Non-pigmented ciliary epithelial cell (primary cell): Measurements from ENCODE around the gene PLP2.
"Not testable (repeated sequence)": the region's sequence is repeated elsewhere in the genome, so short reads cannot be mapped to it uniquely, and the experiment has no call there.

Experiments
- DNase-seq: peaks from one replicate; pipeline ENCODE4 v3.0.0-alpha.2; 2010; ENCODE audit warnings: low read depth

The PLP2 gene, protein sequence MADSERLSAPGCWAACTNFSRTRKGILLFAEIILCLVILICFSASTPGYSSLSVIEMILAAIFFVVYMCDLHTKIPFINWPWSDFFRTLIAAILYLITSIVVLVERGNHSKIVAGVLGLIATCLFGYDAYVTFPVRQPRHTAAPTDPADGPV

DNA sequence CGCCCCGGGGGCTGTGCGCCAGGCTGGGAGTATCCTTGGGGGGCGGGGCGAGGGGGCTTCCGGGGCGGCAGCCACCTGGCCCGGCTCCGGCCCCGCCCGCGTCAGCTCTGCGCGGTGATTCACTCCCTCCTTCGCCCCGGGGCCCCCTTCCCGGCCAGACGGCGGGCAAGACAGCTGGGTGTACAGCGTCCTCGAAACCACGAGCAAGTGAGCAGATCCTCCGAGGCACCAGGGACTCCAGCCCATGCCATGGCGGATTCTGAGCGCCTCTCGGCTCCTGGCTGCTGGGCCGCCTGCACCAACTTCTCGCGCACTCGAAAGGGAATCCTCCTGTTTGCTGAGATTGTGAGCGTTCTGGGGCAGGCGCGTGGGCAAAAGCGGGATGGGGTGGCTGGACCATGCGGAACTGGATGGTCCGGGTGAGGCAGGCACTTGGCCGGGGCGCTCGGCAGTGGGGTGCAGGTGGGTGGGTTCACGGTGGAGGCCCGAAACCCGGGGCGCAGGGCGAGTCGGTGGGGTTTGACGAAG, at the start of gene PLP2:
TSS of gene PLP2 (plus strand) at position 147 of the 528 bp plus-strand sequence. CDS start at position 250, 103 bp downstream.
- DNase-seq: no peak

DNA sequence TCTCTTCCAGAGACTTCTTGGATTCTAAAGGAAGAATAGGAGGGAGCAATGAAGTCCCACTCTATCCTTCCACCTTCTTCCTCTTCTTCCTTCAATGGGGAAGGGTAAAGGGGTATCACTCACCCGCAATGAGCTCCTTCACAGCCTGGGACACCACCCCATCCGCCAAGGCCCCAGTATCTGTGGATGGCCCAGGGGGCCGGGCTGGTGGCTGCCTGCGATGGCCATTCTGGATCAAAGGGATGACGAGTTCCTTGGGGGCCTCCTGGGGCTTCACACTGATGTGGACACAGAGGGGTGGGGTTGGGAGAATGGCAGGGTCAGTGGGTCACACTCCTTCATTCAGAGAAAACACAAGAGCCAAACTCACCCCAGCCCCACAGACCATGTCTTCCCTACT, 49.2 kb upstream of the PLP2 start:
- DNase-seq: no peak

DNA sequence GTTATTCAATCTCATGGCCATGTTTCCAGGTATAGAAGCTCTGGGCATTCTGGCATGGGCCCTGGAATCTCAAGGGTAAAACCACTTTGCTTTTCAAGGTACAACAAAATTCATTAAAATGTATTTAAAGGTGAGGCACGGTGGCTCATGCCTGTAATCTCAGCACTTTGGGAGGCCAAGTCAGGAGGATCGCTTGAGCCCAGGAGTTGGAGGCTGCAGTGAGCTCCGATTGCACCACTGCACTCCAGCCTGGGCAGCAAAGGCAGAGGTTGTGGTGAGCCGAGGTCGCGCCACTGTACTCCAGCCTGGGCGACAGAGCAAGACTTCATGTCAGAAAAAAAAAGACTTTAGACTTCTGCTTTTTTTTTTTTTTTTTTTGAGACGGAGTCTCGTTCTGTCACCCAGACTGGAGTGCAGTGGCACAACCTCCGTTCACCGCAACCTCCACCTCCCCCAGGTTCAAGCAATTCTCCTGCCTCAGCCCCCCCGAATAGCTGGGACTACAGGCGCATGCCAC, 43.9 kb upstream of the PLP2 start:
- not testable (repeated sequence) for DNase-seq

DNA sequence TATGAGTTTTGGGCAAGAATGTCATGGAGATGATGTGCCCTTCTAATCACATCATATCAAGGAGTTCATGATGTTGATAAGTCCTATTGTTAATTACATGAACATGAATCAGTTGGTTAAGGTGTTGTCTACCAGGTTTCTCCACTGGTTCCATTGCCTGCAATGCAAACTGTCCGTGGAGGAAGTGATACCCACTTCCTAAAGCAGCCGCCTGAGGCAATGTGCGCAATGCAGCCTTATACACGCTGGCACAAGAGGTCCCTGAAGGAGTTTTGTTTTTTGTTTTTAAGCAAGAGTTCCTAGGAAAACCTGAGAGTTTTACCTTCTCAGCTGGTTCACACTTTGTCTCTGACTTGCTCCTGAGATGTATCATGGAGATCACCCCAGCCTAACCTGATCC, 42.3 kb upstream of the PLP2 start:
- DNase-seq: no peak

DNA sequence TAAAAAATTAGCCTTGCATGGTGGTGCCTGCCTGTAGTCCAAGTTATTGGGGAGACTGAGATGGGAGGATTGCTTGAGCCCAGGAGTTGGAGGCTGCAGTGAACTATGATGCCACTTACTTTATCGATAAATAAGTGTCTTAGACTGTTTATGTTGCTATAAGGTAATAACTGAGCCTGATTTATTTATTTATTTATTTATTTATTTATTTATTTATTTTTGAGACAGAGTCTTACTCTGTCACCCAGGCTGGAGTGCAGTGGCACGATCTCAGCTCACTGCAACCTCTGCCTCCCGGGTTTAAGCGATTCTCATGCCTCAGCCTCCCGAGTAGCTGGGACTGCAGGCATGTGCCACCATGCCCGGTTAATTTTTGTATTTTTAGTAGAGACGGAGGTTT, 39.4 kb upstream of the PLP2 start:
- DNase-seq: not testable (repeated sequence)

DNA sequence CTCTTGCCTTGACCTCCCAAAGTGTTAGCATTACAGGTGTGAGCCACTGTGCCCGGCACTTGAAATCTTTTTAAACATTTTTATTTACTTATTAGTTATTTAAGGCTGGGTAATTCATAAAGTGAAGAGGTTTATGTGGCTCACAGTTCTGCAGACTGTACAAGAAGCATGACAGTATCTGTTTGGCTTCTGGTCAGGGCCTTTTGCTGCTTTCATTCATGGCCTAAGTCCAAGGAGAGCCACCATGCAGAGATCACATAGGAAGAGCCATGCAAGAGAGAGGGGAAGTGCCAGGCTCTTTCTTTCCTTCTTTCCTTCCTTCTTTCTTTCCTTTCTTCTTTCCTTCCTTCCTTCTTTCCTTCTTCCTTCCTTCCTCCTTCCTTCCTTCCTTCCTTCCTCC, 37.9 kb upstream of the PLP2 start:
- DNase-seq: no peak

DNA sequence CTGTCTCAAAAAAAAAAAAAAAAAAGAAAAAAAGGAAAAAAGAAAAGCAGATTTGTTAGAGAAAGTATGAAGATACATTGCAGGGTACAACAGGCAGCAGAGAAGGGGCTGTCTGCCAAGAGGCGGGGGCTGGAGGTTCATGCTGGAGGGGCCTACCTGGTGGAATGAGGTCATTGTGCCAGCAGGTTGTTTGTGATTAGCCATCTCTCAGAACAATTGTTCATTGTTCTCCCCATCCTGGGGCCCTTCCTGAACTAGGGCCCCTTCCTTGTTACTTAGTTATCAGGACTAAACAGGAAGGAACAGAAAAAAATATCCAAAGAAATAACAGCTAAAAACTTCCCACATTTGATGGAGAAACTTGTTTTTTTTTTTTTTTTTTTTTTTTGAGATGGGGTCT, 34.2 kb upstream of the PLP2 start:
- DNase-seq: no peak

DNA sequence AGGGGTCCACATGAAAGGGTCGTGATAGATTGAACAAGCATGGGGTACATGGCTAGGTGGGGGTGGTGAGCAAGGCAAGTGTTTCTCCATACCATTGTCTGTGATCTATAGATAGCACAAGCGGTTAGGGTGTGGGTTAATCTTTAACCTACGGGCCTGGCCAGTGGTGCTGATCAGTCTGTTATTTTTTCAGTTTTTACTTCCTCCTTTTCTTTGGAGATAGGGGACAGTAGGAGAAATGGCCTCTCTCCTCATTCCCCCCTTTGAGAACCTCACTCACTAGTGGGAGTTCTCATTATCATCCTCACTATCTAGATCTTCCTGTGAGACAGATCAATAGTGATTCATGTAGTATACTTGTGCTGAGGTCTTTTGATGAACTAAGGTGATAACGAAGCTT, 32.0 kb upstream of the PLP2 start:
- DNase-seq: no peak

DNA sequence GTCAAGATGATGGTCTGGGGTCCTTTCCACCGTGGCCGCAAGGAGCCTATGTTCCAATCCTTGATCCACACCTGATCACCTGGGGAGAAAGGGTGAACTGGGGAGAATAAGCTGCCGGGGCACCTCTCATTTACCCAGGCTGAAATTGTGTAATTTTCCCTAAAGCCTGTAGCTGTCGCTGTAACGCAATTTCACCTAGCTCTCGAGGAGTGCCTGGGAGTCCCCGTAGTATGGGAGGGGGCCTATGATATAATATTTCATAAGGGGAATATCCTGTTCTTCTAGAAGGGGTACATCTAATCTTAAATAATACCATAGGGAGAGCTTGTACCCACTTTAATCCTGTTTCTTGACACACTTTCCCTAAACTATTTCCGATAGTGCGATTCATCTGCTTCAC, 29.4 kb upstream of the PLP2 start:
- not testable (repeated sequence) for DNase-seq

DNA sequence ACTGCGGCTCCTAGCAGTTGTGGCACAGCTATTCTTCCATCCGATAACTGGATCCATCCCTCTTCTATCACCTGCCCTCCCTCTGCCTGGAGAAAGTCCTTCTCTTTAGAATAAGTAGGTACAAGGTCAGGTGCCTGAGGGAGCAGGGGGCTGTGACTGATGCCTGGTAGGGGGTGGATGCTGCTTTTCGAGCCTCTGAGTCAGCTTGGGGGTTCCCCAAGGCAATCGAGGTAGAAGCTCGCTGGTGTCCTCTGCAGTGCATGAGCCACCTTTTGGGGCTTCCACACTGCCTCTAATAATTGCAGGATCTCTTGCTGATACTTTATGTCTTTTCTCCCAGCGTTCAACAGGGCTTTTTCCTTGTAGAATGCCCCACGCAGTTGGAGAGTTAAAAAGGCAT, 28.5 kb upstream of the PLP2 start:
- DNase-seq: not testable (repeated sequence)

DNA sequence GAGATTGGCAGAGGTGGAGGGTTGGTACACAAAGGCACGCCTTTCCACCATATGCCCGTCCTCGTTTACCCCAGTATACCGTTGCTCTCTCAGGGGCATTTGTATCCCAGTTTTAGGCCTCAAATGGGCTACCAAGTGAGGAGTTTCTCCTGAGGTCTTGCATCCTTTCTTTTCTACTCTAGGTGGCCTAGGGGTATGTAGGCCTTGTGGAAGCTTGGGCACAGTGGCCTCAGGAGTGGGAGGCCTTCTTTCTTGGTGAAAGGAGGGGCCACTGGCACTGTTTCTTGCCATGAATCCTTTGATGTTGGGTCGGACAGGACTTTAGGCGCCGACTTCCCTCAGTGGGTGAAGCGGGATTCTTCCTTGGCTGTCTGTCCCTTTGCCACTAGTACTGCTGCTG, 24.4 kb upstream of the PLP2 start:
- DNase-seq: no peak

DNA sequence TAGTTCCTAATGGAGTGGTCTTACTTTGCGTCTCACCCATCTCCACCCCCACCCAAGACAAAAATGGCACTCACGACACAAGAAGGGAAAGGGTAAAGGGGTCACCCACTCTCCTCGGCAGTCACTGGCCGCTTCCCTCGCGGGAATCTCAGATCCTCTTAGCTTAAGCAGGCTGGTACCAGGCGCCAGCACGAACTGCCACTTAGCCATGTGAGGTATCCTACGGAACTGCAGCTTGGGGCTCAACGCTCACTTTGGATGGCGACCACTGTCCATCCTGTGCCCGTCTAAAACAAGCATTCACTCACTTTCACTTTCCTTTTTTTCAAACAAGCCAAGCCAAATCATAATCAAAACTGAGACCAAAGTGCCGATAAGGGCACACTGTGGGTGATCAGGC, 23.8 kb upstream of the PLP2 start:
- DNase-seq: no peak

DNA sequence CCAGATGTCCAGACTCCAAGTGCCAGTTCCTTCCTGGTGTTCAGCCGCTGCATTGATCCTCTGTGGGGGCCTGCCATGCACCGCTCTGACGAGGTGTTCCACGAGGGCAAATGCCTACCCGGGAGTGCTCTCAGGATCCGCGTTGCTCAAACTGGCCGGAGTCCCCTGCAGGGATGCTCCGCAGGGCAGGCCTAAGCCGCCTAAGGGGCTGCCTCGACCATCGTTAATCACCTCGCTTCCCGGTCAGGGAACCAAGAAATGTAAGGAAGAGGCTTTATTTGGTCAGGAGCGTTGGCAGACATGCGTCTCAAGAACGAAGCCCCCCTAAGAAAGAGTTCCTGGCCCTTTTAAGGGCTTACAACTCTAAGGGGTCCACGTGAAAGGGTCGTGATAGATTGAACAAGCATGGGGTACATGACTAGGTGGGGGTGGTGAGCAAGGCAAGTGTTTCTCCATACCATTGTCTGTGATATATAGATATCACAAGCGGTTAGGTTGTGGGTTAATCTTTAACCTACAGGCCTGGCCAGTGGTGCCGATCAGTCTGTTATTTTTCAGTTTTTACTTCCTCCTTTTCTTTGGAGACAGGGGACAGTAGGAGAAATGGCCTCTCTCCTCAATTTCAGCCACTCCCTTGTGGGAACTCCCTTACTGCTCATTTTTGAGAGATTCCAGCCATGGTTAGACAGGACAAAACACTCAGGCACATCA, 23.2 kb upstream of the PLP2 start:
- not testable (repeated sequence) for DNase-seq

DNA sequence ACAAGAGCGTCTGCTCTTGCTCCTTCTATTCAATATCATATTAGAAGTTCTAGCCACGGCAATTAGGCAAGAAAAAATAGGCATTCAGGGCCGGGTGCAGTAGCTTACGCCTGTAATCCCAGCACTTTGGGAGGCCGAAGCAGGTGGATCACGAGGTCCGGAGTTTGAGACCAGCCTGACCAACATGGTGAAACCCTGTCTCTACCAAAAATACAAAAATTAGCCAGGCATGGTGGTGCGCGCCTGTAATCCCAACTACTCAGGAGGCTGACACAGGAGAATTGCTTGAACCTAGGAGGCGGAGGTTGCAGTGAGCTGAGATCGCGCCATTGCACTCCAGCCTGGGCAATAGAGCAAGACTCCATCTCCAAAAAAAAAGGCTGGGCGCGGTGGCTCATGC, 22.4 kb upstream of the PLP2 start:
- DNase-seq: not testable (repeated sequence)

DNA sequence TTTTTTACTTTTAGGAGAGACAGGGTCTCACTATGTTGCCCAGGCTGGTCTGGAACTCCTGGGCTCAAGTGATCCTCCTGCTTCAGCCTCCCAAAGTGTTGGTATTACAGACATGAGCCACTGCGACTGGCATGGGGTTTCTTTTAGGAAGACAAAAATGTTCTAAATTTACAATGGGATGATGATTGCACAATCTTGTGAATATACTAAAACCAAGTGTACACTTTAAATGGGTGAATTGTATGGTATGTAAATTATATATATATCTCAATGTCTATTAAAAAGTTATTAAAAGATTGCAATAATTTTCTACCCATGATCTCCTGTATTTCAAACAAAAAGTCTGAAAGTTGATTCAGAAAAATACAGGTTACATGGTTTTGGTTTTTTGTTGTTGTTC, 18.2 kb upstream of the PLP2 start:
- DNase-seq: no peak

DNA sequence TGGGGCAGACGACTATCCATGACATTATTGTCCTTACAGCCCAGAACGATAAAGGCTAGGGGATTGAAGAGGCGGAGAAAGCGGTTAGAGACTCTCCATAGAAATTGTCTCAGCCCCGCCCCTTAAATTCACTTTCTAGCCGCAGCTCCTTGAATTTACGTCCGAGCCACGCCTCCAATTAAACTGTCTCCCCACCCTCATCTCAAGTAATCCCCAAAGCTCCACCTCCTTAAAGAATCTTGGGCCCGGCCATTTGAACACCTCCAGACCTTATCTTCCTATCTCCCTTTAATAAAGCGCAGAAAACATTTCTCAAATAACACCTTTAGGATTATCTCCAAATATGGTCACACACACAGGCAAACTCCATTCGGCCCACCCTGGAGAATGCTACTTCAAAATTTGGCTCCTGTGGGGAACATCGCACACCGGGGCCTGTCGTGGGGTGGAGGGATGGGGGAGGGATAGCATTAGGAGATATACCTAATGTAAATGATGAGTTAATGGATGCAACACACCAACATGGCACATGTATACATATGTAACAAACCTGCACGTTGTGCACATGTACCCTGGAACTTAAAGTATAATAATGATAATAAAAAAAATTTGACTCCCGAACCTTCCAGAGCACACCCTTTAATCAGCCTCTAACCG, 16.3 kb upstream of the PLP2 start:
- no peak for DNase-seq

DNA sequence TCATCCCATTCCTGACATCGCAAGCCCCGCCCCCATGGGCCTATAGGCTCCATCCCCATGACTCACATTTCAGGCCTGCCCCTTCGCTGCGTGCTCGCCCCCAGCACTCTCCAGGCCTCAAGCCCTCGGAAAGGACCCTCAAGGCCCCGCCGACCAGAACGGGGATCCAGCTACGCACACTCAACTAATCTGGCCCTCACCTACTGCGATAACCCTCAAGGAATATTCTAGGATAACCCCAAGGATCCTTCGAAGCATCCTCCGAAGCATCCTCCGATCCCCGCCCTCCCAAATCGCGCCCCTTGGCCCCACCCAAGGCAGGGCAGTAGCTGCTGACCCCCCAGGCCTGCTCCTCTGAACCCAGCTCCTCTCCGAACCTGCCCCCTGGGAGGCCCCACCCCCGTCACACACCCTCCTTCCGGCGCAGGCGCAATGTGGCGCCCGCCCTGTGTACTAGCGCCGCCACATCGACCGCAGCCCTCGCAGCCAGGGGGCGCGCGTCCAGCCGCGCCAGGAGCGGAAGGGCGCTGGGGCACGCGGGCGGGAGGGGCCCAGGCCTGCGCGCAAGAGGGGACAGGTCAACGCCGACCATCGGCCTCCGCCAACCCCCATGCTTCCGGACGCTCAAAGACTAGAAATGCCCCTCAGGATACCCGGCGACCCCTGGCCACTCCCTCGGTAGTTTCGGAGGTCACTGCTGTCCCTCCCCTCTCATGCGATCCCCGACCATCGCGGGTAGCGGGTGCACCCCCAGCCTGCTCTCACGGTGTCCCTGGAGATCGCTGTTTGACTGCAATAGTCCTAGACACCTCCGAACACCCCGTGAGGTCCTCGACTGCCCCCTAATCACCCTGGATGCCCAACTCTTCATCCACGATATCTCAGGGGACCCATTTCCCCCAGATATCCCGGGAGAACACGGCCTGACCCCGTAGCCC, 15.5 kb upstream of the PLP2 start:
- DNase-seq: no peak

DNA sequence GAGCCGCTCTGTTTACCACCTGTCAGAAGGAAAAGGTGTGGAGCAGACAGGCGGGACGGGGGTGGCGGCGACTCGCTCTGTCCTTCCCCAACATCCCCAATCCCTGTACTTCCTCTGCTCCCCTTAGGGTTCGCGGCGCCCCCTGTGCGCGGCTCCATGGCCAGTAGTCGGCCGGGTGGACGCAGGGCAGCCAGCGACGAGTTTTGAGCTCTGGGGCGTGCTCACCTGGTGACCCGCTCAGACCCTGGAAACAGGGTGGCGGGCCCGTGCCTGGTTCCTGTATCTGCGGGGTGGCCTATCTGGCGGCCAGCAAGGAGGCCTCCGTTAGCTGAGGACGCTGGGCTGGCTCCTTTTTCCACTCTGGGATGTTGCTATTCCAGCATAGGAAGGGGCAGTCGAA, 14.5 kb upstream of the PLP2 start:
- DNase-seq: no peak

DNA sequence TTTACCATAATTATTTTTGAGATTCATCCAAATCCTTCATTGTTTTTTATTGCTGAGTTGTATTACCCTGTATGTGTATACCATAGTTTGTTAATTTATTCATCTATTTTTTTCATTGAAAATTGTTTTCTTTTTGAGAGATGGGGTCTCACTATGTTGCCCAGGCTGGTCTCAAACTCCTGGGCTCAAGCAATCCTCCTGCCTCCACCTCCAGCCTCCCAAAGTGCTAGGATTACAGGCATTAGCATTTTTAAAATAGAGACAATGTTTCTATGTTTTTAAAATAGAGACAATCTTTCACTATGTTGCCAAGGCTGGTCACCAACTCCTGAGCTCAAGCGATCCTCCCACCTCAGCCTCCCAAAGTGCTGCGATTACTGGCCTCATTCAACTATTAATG, 10.8 kb upstream of the PLP2 start:
- no peak for DNase-seq

DNA sequence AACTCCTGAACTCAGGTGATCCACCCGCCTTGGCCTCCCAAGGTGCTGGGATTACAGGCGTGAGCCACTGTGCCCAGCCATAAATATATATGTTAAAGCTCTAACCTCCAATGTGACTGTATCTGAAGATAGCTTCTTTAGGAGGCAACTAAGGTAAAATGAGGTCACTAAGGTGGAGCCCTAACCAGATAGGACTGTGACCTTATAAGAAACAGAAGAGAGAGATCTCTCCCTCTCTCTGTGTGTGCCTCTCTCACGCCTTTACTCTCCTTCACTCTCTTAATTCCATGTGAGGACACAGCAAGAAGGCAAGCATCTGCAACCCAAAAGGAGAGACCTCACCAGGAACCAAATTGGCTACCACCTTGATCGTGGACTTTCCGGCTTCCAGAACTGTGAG, 10.1 kb upstream of the PLP2 start:
- no peak for DNase-seq

DNA sequence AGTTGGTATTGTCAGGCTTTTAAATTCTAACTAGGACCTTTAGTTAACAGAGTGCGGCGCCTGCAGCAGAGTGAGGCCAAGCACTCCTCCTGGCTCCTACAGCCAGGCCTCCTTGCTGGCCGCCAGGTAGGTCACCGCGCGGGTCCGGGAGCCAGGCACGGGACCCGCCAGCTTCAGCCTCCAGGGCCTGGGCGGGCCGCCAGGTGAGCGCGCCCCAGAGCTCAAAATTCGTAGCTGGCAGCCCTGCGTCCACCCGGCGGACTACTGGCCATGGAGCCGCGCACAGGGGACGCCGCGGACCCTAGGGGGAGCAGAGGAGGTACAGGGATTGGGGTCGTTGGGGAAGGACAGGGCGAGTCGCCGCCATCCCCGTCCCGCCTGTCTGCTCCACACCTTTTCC, 9.1 kb upstream of the PLP2 start, which contains the start of gene MAGIX:
TSS of gene MAGIX (plus strand) at position 139 of the 400 bp plus-strand sequence. CDS start at position 271, 132 bp downstream.
- DNase-seq: no peak
